NCI-H146 treated with DMSO at 0.1 percent for 48 hours (cell line): Measurements from ENCODE around the gene CTNNA3.
A peak's percentile ranks its signal among the peaks of the same experiment; 100 is the strongest.

Source experiments
- DNase-seq: peaks from one replicate; lab custom pipeline; 2025; ENCODE audit not compliant: unreplicated experiment; lab: John Stamatoyannopoulos, UW

The CTNNA3 gene

GRCh38 chr10:67045404-67045803 is 650.6 kb downstream of the CTNNA3 start:
- DNase-seq = no peak

GRCh38 chr10:67043041-67043440 is 653.0 kb downstream of the CTNNA3 start:
- no peak for DNase-seq

- DNase-seq = no peak
Observed at GRCh38 chr10:67036808-67037207, 659.2 kb downstream of the CTNNA3 start.

DNA sequence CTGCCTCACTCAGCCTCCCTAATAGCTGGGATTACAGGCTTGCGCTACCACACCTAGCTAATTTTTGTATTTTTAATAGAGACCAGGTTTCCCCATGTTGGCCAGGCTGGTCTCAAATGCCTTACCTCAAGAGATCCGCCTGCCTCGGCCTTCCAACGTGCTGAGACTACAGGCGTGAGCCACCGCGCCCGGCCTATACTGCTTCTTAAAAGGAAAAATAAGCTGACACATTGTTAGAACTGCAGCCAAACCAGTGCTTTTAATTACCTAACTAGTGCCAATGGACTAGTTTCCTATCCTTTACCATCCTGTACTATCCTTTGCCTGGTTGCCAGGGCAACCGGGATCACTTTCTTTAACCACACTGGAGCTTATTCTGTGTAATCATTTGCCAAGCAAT is 662.1 kb downstream of the CTNNA3 start:
- no peak for DNase-seq

GRCh38 chr10:67022099-67022498 is 673.9 kb downstream of the CTNNA3 start:
- no peak for DNase-seq

- DNase-seq = no peak
Observed at GRCh38 chr10:67017218-67017617, 678.8 kb downstream of the CTNNA3 start.

DNA sequence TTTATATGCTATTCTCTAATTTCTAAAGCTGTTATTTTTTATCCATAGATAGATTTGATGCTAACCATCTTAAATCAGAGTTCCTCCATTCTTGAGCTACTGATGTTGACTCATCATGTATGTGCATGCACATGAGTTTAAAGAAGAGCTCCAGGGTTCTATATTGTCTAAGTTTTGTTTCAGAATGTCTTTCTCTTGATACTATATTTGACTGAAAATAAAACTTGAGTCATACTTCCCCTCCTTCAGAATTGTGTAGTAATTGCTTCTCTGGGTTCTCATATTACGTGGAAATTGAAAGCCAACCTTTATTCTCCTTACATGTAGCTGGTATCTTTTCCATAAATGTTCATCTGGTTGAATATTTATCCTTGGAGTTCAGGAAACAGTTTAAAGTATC is 680.8 kb downstream of the CTNNA3 start:
- no peak for DNase-seq

DNA sequence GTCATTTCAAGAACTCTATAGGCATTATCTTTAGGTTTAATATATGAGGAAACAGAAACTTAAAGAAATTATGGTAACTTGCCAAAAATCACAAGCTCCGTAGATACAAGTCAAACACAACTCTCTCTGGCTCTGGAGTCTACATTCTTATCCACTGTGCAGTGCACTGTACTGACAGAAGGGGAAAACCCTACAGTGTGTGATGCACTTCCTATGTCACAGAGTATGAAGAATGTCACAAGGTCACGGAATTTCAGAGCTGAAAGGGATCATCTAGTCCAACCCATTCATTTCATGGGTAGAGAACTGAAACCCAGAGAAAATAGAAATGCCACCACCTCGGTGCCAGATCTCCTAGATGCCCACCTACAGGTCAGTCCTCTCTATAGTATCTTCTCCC is 684.0 kb downstream of the CTNNA3 start:
- DNase-seq = no peak

GRCh38 chr10:67011480-67011879 is 684.5 kb downstream of the CTNNA3 start:
- DNase-seq = no peak

DNA sequence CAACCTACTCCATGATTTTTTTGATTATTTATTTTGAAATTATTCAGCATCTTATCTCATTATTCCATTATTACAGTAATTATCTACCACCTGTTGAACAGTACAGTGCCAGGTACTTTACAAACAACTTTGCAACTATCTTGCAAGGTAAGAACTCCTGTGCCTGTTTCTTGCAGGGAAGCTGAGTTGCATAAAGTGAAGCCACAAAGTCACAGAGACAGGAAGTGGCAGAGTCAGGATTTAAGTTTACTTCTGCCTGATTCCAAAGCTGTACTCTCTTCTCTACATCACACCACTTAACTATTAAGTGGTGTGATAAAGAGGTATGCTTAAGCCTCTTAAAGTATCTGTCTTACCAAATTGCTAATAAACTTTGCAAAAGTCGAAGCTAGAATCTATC is 690.0 kb downstream of the CTNNA3 start:
- DNase-seq = no peak

- DNase-seq = no peak
Observed at GRCh38 chr10:67004690-67005089, 691.3 kb downstream of the CTNNA3 start.

DNA sequence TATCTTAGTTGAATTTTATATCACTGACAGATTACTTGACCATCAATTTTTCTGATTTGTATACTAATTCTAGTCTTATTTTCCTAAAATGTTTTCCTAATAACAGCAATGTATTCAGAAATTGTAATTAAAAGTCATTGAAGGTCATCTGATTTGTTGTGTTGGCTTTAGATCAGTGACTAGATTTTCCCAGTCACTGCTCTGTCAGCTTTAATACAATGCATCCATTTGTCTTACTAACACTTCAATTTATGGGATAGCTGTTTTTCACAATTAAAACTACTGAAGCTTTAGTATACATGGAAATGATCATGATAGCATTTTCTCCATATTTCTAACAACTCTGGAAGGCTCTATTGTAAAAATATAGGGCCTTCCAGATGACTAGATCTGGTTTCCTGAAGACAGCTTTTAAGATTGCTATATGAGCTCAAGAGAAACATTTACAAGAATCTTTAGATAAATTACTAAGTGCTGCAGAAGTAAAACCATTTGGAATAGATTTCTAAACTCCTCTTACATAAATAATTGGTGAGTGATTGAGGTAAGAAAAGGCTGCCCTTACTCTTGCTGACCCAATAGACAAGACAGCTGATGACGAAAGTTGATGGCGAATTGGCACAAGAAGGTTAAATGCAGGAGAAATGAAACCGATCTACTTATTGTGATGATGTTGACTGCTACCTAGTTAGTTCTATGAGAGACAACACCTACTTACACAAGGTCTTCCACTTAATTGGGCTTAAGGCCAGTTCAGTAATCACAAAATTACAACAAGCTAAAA is 696.0 kb downstream of the CTNNA3 start:
- DNase-seq = no peak

DNA sequence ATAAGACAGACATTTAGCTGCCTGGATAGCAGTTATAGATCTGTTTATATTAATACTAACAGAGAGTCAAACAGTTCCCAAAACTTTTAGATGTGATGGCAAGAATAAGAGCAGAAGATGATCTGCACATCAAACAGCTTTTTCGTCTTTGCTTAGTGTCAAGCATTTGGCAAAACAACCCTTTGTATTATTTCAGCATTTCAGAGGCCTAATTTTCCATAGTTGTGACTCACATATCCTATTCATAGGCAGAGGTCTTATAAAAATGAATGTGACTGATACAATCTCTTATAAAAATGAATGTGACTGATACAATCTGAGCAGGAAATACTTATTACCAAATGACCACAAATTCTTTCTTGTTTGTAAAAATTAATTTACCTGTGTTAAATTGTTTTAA is 699.0 kb downstream of the CTNNA3 start:
- no peak for DNase-seq

GRCh38 chr10:66990143-66990830 is 705.7 kb downstream of the CTNNA3 start:
- no peak for DNase-seq

- peak; percentile 8 for DNase-seq
Observed at GRCh38 chr10:66983475-66983818, 712.5 kb downstream of the CTNNA3 start.

GRCh38 chr10:66982792-66983474 is 713.1 kb downstream of the CTNNA3 start:
- DNase-seq = no peak

DNA sequence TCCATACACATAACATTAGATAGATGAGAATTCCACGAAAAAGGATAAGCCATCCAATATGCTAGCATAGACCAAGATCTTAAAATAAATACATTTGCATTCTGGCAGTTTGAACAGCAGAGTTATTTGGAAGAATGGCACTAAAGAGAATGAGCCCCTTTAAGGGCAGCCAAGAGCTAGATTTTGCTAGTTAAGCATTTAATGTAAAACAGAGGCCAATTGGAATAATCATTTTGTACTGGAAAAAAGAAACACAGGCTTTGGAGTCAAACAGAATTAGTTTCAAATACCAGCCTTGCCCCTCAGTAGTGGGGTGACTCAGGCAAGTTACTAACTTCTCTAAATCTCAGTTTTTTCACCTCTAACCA is 714.0 kb downstream of the CTNNA3 start:
- no peak for DNase-seq

GRCh38 chr10:66981361-66982052 is 714.5 kb downstream of the CTNNA3 start:
- DNase-seq = no peak

GRCh38 chr10:66980246-66980815 is 715.7 kb downstream of the CTNNA3 start:
- no peak for DNase-seq

DNA sequence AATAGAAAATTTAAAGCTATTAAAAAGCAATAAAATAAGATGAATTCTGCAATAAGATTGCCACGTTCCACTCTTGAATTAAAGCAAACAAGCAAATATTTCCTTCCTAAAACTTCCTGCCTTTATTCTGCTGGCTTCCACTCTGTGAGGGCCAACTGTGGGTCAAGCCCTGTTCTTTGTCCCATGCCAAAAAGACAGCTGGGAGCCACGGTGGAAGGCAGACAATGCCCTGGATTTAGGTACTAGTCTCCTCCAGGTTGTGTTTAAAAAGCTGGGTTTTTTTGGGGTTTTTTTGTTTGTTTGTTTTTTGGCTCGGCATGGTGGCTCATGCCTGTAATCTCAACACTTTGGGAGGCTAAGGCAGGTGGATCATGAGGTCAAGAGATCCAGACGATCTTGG is 731.0 kb downstream of the CTNNA3 start:
- no peak for DNase-seq

DNA sequence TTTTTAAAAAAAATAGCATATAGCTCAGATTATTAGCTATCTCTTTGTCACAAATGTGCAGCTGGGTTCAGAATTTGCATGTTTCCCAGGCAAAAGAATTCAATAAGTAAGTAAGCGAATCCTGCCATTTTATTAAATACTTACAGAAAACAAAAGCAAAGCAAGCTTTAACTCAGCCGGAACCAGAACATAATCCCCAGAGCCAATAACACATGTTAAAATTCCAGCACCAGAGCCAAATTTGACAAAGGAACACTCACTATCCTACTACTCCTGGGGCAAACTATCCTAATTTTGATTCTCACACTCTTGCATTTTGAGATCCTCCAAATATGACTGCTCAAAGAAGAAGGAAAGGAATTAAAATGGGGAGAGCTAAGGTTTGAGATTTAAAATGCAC is 737.5 kb downstream of the CTNNA3 start:
- DNase-seq = no peak
